Measurements from ENCODE around the gene NEAT1. TPM values are rescaled to one million over a fixed set of nuclear protein-coding genes. Genes with fewer than 3 reads are reported as not detected.

Gene NEAT1
- total and polyA plus RNA-seq, 9 of the 15 experiments (the other 6 are each of a cell fraction or from before 2014, with no cell fraction given), result 20.1 to 389 (median 62.8) TPM

DNA sequence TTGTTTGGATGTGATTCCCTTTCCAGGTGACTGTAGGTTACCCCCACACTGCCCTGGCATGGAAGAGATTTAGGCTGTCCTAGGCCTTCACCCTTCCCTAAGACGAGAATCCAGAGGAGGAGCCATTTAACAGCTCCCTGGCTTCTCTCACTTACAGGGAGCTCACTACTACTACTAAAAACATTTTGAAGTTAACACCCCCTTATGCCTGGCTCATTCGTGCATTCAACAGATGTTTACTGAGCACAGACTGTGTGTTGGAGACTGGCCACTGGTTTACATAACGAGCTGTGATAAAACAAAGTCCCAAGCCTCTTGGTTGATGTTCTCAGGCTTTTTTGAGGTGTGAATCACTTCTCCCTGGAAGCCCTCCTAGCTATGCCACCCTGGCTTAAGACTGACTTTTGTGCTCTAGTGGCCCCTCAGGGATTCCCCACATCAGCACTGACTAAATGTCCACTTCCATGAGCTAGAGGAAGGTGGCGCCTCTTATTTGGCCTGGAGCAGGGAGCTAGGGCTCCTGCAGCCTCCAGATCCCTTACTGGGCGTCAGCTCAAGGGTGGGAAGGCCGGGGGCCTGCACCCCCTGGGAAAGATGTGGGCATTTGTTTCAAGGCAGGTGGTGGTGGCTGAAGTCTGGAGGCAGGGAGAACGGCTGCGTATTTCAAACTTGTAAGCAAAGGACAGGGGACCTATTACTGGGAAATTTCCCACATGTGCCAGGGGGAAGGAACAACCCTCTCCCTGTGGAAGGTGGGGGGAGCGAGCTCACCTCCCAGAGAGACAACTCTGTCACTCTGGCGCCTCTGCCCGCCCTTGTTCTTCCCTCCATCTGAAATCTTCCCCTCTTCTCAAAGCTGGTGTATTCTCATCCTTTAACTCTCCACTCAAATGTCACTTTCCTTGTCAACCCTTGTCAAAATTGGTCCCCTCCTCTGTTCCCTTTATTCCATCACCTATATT lies 56.9 kb downstream of the NEAT1 start (continued):
- TF ChIP-seq SRSF7 (optimal IDR thresholded peaks at IDR 0.05; ENCODE audit: low read depth, low read length) (no peak), ZNF263 (CRISPR knock-in tag; IDR thresholded peaks at IDR 0.05; ENCODE audit: borderline replicate concordance) (no peak), RBFOX2 (IDR thresholded peaks at IDR 0.05; ENCODE audit: low read depth, low read length) (no peak), ZKSCAN3 (CRISPR knock-in tag; IDR thresholded peaks at IDR 0.05) (no peak; the same call in 1 of the 2 replicates), ZNF76 (CRISPR knock-in tag; IDR thresholded peaks at IDR 0.05; ENCODE audit: borderline replicate concordance) (0 out of 2 replicates have a peak, but pooled peaks have one; percentile 9), ZNF384 (IDR thresholded peaks at IDR 0.05; ENCODE audit: low read depth, low read length) (no peak), RHOXF2B (CRISPR knock-in tag; conservative IDR thresholded peaks at IDR 0.05) (no peak), TCF7 (IDR thresholded peaks at IDR 0.05; ENCODE audit: borderline replicate concordance) (no peak), CAMTA2 (CRISPR knock-in tag; conservative IDR thresholded peaks at IDR 0.05) (no peak), DNMT1 (IDR thresholded peaks at IDR 0.05) (no peak), ZBTB17 (CRISPR knock-in tag; IDR thresholded peaks at IDR 0.05) (0 out of 2 replicates have a peak, but pooled peaks have one; percentile 4), KAT7 (CRISPR knock-in tag; IDR thresholded peaks at IDR 0.05; ENCODE audit: borderline replicate concordance) (0 out of 2 replicates have a peak, but pooled peaks have one; percentile 37), GTF2E2 (tag; IDR thresholded peaks at IDR 0.05) (no peak), ZBTB8A (IDR thresholded peaks at IDR 0.05; ENCODE audit: partially characterized antibody) (no peak), IRF2 (CRISPR knock-in tag; IDR thresholded peaks at IDR 0.05) (no peak), TBL1XR1 (IDR thresholded peaks at IDR 0.05; ENCODE audit: low read length in 2 of 2) (peak in 1 of 2 experiments; percentile 30; a peak in 1 of 4 replicates), NFE2L1 (tag; IDR thresholded peaks at IDR 0.05; ENCODE audit: borderline replicate concordance, low read depth) (0 out of 2 replicates have a peak, but pooled peaks have one; percentile 12), ZSCAN32 (CRISPR knock-in tag; IDR thresholded peaks at IDR 0.05) (no peak), TRIM24 (IDR thresholded peaks at IDR 0.05) (no peak), TEAD1 (CRISPR knock-in tag; IDR thresholded peaks at IDR 0.05) (no peak; a peak in 1 of 4 replicates), KDM5B (IDR thresholded peaks at IDR 0.05; ENCODE audit: insufficient replicate concordance, low read depth, low read length) (no peak), ELF4 (CRISPR knock-in tag; IDR thresholded peaks at IDR 0.05) (no peak), GABPB2 (CRISPR knock-in tag; conservative IDR thresholded peaks at IDR 0.05) (no peak)
- TF ChIP-seq, protein P1, sequence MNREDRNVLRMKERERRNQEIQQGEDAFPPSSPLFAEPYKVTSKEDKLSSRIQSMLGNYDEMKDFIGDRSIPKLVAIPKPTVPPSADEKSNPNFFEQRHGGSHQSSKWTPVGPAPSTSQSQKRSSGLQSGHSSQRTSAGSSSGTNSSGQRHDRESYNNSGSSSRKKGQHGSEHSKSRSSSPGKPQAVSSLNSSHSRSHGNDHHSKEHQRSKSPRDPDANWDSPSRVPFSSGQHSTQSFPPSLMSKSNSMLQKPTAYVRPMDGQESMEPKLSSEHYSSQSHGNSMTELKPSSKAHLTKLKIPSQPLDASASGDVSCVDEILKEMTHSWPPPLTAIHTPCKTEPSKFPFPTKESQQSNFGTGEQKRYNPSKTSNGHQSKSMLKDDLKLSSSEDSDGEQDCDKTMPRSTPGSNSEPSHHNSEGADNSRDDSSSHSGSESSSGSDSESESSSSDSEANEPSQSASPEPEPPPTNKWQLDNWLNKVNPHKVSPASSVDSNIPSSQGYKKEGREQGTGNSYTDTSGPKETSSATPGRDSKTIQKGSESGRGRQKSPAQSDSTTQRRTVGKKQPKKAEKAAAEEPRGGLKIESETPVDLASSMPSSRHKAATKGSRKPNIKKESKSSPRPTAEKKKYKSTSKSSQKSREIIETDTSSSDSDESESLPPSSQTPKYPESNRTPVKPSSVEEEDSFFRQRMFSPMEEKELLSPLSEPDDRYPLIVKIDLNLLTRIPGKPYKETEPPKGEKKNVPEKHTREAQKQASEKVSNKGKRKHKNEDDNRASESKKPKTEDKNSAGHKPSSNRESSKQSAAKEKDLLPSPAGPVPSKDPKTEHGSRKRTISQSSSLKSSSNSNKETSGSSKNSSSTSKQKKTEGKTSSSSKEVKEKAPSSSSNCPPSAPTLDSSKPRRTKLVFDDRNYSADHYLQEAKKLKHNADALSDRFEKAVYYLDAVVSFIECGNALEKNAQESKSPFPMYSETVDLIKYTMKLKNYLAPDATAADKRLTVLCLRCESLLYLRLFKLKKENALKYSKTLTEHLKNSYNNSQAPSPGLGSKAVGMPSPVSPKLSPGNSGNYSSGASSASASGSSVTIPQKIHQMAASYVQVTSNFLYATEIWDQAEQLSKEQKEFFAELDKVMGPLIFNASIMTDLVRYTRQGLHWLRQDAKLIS (CRISPR knock-in tag; IDR thresholded peaks at IDR 0.05), result 0 out of 2 replicates have a peak, but pooled peaks have one; percentile 86

Measured in K562 (cell line).